T-cell (primary cell): ENCODE measurements around the gene CHD9NB. TPM values are rescaled to one million over a fixed set of nuclear protein-coding genes. Genes with fewer than 3 reads are reported as not detected.
A peak's percentile ranks its signal among the peaks of the same experiment; 100 is the strongest.
"Not testable (repeated sequence)": the region's sequence is repeated elsewhere in the genome, so short reads cannot be mapped to it uniquely, and the experiment has no call there.

ENCODE experiments used
- ATAC-seq, 4 experiments: fragments of 200-7000 bp in 3 of 4; fragments of 150-1000 bp in 1 of 4; cut with Tn5 transposase; replicated peaks in 1 of 4; 1 replicate in 3 of 4; 2 replicates in 1 of 4; pipeline ENCODE4 v1.10.0; 2021; ENCODE audit warnings: moderate library complexity in 3 of 4, mild to moderate bottlenecking in 2 of 4, moderate number of reproducible peaks in 1 of 4
- CTCF ChIA-PET, 2 donors: fragments of 300-600 bp; sonication (Branson Sonifier 250); formaldehyde crosslinking; loops; one replicate each; lab custom pipeline; 2022; ENCODE audit warnings: antibody characterized with exemption in 2 of 2; lab: Charles Lee
- POLR2A ChIA-PET, 2 donors: fragments of 300-600 bp; sonication (Branson Sonifier 250); formaldehyde crosslinking; loops; one replicate each; lab custom pipeline; 2022; ENCODE audit warnings: antibody characterized with exemption in 2 of 2; lab: Charles Lee
- DNase-seq, 35 experiments: peaks; one replicate each; pipeline versions ENCODE4 v3.0.0 to v3.0.0-alpha.2; 2013 to 2023
- H3K27ac ChIP-seq: one replicate; pipeline ENCODE4 v1.5.1; 2013; ENCODE audit warnings: low read length
- H3K27me3 ChIP-seq, 2 experiments: replicated peaks in 1 of 2; 1 replicate in 1 of 2; 2 replicates in 1 of 2; pipeline versions ENCODE4 v1.6.1 to v1.7.0; 2013; ENCODE audit warnings: low read length in 1 of 2, mixed read lengths in 1 of 2; ENCODE audit not compliant: control insufficient read depth in 2 of 2, insufficient read depth in 2 of 2; ENCODE audit errors: extremely low read depth in 1 of 2
- H3K36me3 ChIP-seq, 2 donors: 1 replicate in 1 of 2; 2 replicates in 1 of 2; pipeline versions ENCODE4 v1.6.1 to v1.7.0; 2013; ENCODE audit warnings: low read length in 1 of 2; ENCODE audit not compliant: control insufficient read depth in 2 of 2, insufficient read depth in 1 of 2; ENCODE audit errors: extremely low read depth in 1 of 2
- H3K4me1 ChIP-seq, 2 experiments: 1 replicate in 1 of 2; 2 replicates in 1 of 2; pipeline versions ENCODE4 v1.6.1 to v1.7.0; 2013; ENCODE audit warnings: low read length in 2 of 2, mixed read lengths in 1 of 2; ENCODE audit not compliant: insufficient read depth in 2 of 2, control insufficient read depth in 1 of 2; ENCODE audit errors: extremely low read depth in 1 of 2
- H3K4me3 ChIP-seq, 2 donors: 1 replicate in 1 of 2; 2 replicates in 1 of 2; pipeline versions ENCODE4 v1.5.1 to v1.7.0; 2013; ENCODE audit warnings: mild to moderate bottlenecking in 2 of 2, low read length in 1 of 2, moderate library complexity in 1 of 2; ENCODE audit not compliant: control insufficient read depth in 1 of 2; ENCODE audit errors: extremely low read depth in 1 of 2
- H3K9me3 ChIP-seq: 2 replicates; pipeline ENCODE4 v1.7.0; 2013
- H3K27ac Mint-ChIP-seq, 2 donors: one replicate each; pipeline ENCODE4 v1.8.0; 2020 to 2021; ENCODE audit warnings: mild to moderate bottlenecking in 2 of 2, mixed read lengths in 2 of 2
- H3K27me3 Mint-ChIP-seq, 2 donors: one replicate each; pipeline ENCODE4 v1.8.0; 2021 to 2022; ENCODE audit warnings: mixed read lengths in 2 of 2
- H3K36me3 Mint-ChIP-seq: one replicate; pipeline ENCODE4 v1.8.0; 2021; ENCODE audit warnings: mixed read lengths
- H3K4me1 Mint-ChIP-seq, 3 donors: one replicate each; pipeline ENCODE4 v1.8.0; 2020 to 2022; ENCODE audit warnings: mixed read lengths in 3 of 3, mild to moderate bottlenecking in 1 of 3
- H3K4me3 Mint-ChIP-seq, 3 donors: one replicate each; pipeline ENCODE4 v1.8.0; 2020 to 2022; ENCODE audit warnings: mild to moderate bottlenecking in 3 of 3, mixed read lengths in 3 of 3, moderate library complexity in 3 of 3
- H3K9me3 Mint-ChIP-seq, 3 donors: one replicate each; pipeline ENCODE4 v1.8.0; 2020 to 2022; ENCODE audit warnings: mixed read lengths in 3 of 3
- WGBS: methylation state at CpG from one replicate; pipeline ENCODE4 v1.1.5; 2013; ENCODE audit warnings: missing lambda C conversion rate; ENCODE audit not compliant: insufficient coverage; 5-methylcytosine and 5-hydroxymethylcytosine counted together
- total RNA-seq, 35 experiments: library from RNA in 6 of 35; stranded (reverse) in 6 of 35; fragments of 120-200 nt in 1 of 35; gene quantifications; one replicate each; pipeline versions ENCODE4 v1.2.1 to v1.2.4 and lab custom pipeline; 2013 to 2026

CHD9NB gene
- total RNA-seq, 5 donors from 2014 or later (not counting 1 experiment from before 2014, with no cell fraction given): not detected

DNA sequence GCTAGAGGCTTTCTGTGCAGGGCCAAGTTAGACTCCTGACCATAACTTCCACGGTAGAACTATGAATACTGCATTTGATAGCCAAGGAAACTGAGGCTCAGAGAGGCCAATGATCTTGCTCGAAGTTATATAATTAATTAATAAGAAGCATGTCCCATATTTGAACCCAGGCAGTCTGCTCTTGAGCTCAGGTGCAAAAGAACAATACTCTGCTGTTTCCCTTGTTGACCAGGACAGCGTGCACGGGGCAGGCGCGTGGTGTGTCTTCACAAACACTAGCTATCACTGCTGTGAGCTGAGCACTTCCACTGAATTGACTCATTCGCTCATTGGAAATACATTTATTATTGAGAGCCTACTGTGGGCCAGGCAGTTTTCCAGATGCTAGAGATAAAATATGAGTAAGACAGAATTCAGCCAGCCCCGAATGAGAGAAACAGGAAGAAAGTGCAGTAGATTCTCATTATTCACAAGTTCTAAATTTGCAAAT lies 3.7 kb upstream of the CHD9NB start:
- Histone ChIP-seq H3K4me3 (no peak overlapping the region), H3K36me3 (no peaks in the 10 kb centered on the region), H3K27ac (no peak overlapping the region), H3K27me3 (peaks cover 0 to 14% of the 10 kb centered on the region in 2 experiments), H3K9me3 (no peaks in the 10 kb centered on the region), H3K4me1 (peaks cover 5 to 29% of the 10 kb centered on the region in 2 experiments)
- H3K4me1 Mint-ChIP-seq: peaks cover 19 to 30% (median 26%) of the 10 kb centered on the region in 3 donors
- no peak overlapping the region for H3K27ac Mint-ChIP-seq
- no peaks in the 10 kb centered on the region for H3K36me3 Mint-ChIP-seq
- ChIA-PET CTCF (interaction anchor here (0.5 to 0.7 kb wide), 4 partner anchors 72 to 768 kb away, joined by 3 to 5 read pairs (median 4); no protein-coding TSS in a partner anchor), POLR2A (interaction anchor here in 1 of 2 donors (0.6 to 1.0 kb wide), 2 partner anchors 84 to 178 kb away, joined by 4 to 5 read pairs; no protein-coding TSS in a partner anchor)
- H3K9me3 Mint-ChIP-seq: no peaks in the 10 kb centered on the region
- ATAC-seq: no peak
- H3K4me3 Mint-ChIP-seq: peak overlapping the region in 2 of 3 donors; percentile 45 to 88
- H3K27me3 Mint-ChIP-seq: peaks cover 0 to 5% of the 10 kb centered on the region in 2 donors
- WGBS: 96% methylated on average over 5 of the region's 8 CpGs
- no peak for DNase-seq

DNA sequence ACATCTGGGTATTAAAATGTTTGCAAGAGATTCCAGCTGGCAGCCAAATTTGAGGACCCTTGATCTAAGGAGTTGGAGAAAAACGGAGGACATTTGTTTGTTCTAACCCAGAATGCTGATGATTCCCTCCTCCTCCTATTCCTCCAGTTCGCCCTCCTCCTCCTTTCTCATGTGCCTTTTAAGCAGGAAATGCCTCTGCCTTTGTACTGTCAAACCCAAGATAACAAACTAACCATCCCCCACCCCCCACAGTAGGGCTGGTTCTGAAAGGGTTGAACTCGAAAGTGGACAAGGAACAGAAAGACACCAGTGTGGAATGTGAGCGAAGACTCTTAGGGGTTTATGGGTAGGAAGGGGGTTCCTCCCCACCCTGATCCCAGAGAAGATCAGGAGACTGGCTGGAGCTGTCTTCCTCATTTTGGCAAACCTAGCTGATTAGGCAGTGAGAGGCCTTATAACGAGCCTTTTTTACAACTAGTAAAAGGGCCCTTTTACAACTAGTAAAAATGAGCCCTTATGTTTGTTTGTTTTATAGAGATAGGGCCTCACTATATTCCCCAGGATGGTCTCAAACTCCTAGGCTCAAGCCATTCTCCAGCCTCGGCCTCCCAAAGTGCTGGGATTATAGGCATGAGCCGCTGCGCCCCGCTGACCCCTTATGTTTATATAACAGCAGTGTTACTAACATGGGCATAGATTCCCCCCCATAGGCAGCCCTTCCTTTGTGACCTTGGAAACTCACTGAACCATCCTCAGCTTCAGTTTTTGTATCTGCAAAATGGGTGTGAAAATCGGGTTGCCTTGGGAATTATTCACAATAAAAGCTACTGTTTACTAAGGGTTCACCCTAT lies 3.1 kb upstream of the CHD9NB start:
- WGBS: 93% methylated on average over 3 of the region's 10 CpGs
- ChIA-PET CTCF (interaction anchor here (0.6 to 2.2 kb wide), 16 partner anchors 44 to 1619 kb away, joined by 3 to 13 read pairs (median 3); no protein-coding TSS in a partner anchor), POLR2A (interaction anchor here in 1 of 2 donors (0.6 kb wide), 1 partner anchor 179 kb away, joined by 5 read pairs; no protein-coding TSS in a partner anchor)
- peak overlapping the region; percentile 46 to 64 for H3K27ac Mint-ChIP-seq
- H3K36me3 ChIP-seq: no peaks in the 10 kb centered on the region
- H3K4me3 ChIP-seq: peak overlapping the region; percentile 88 to 89
- no peaks in the 10 kb centered on the region for H3K36me3 Mint-ChIP-seq
- H3K9me3 Mint-ChIP-seq: no peaks in the 10 kb centered on the region
- peaks cover 0 to 5% of the 10 kb centered on the region in 2 donors for H3K27me3 Mint-ChIP-seq
- peaks cover 0 to 14% of the 10 kb centered on the region in 2 experiments for H3K27me3 ChIP-seq
- H3K27ac ChIP-seq: peak overlapping the region; percentile 57
- no peaks in the 10 kb centered on the region for H3K9me3 ChIP-seq
- peaks cover 5 to 26% of the 10 kb centered on the region in 2 experiments for H3K4me1 ChIP-seq
- H3K4me3 Mint-ChIP-seq: peak overlapping the region; percentile 79 to 88 (median 85)
- DNase-seq (peak in 4 of 35 experiments; percentile 6 to 17 (median 10)), ATAC-seq (no peak)
- peaks cover 14 to 25% (median 22%) of the 10 kb centered on the region in 3 donors for H3K4me1 Mint-ChIP-seq

DNA sequence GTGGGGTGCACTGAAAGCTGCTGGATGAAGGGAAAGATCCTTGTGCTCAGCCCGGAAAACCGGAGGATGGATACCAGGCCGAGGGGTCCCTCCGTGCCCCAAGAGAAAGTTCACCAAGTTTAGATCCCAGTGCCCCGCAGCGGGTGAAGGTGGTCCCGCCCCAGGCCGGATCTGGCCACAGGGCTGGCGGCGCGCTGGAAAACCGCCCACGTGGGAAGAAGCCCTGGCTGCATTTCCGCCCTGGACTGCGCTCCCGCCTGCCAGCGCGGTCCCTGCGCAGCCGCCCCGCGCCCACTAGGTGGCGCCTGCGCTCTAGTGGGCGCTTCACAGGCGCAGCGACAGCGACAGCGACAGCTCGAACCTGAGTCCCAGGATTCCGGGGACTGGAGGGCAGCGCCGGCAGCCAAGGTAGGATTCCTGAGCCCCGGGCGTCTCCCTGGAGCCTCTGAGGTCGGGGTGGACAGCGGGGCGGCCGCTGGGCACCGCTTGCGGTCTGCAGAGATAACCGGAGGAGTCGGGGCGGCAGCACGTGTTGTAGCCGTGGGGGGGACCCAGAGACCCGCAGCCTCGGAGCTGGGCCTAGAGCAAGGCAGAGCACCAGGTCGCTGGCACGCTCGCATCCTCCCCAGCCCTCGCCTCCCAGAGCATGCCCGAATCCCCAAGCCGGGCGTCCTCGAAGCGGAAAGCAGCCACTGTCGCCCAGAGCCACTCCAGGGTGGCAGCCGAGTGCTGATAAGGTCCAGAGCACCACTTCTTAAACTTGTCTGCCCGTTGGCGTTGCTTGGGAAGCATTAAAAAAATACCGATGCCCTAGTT lies 2.2 kb upstream of the CHD9NB start, which contains the start of gene CHD9:
Gene CHD9, plus strand, starts transcription at position 322 of the 816 bp plus-strand sequence. CDS start 101,099 bp downstream, outside the sequence.
- ATAC-seq (peak; percentile 93 to 95 (median 94)), DNase-seq (peak; percentile 39 to 87 (median 64))
- H3K27ac Mint-ChIP-seq: peak within 1 kb of the TSS; percentile 64 to 65
- H3K4me1 ChIP-seq: peaks cover 5 to 26% of the 10 kb centered on the region in 2 experiments
- H3K4me3 Mint-ChIP-seq: peak within 1 kb of the TSS; percentile 79 to 88 (median 85)
- H3K36me3 ChIP-seq: no peaks in the 10 kb centered on the region
- H3K4me1 Mint-ChIP-seq: peaks cover 14 to 25% (median 22%) of the 10 kb centered on the region in 3 donors
- peaks cover 0 to 5% of the 10 kb centered on the region in 2 donors for H3K27me3 Mint-ChIP-seq
- no peaks in the 10 kb centered on the region for H3K36me3 Mint-ChIP-seq
- no peaks in the 10 kb centered on the region for H3K9me3 Mint-ChIP-seq
- peaks cover 0 to 14% of the 10 kb centered on the region in 2 experiments for H3K27me3 ChIP-seq
- no peaks in the 10 kb centered on the region for H3K9me3 ChIP-seq
- ChIA-PET POLR2A (no interaction called here), CTCF (interaction anchor here (0.6 to 2.2 kb wide), 18 partner anchors 45 to 1620 kb away, joined by 3 to 13 read pairs (median 3); no protein-coding TSS in a partner anchor)
- WGBS: under 1% methylated on average over 58 of the region's 62 CpGs
- H3K27ac ChIP-seq: peak within 1 kb of the TSS; percentile 57
- peak within 1 kb of the TSS; percentile 88 to 89 for H3K4me3 ChIP-seq

DNA sequence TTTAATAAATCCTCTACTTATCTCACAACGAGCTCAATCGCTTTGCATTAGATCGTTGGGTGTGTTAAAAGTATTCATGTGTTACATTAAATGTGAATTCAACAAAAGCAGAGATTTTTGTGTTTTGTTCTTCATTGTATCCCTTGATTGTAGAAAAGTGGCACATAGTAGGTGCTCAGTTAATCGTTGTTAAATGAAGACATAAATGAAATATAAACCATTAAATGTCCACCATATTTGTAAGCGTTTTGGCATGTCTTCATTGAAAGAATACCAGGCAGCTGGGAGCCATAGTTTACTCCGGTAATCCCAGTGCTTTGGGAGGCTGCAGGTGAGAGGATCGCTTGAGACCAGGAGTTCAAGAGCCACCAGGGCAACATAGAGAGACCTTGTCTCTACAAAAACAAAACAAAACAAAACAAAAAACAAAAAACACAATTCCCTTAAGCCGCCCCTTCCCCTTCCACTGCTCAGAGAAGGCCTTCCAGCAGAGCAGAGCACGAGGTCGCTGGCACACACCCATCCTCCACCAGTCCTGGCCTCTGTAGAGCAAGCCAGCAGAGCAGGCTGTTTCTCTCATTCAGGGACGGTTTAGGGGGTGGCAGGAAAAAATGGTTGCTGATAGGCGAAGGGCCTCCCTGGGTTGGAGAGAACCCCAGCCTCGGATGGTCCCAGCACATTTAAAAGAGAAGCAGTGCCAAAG lies 1.4 kb upstream of the CHD9NB start:
- Mint-ChIP-seq H3K27me3 (peaks cover 0 to 5% of the 10 kb centered on the region in 2 donors), H3K36me3 (no peaks in the 10 kb centered on the region), H3K27ac (peak overlapping the region; percentile 61 to 65), H3K9me3 (no peaks in the 10 kb centered on the region), H3K4me3 (peak overlapping the region; percentile 79 to 88 (median 85)), H3K4me1 (peaks cover 14 to 25% (median 22%) of the 10 kb centered on the region in 3 donors)
- ATAC-seq (peak; percentile 14 to 29 (median 22)), DNase-seq (peak in 5 of 35 experiments; percentile 1 to 22 (median 5))
- H3K4me3 ChIP-seq: peak overlapping the region; percentile 88 to 89
- CTCF ChIA-PET: interaction anchor here (1.0 to 2.2 kb wide), 11 partner anchors 13 to 229 kb away, joined by 3 to 13 read pairs (median 4); no protein-coding TSS in a partner anchor
- peaks cover 0 to 14% of the 10 kb centered on the region in 2 experiments for H3K27me3 ChIP-seq
- WGBS: 44% methylated on average over 4 of the region's 13 CpGs
- peaks cover 5 to 26% of the 10 kb centered on the region in 2 experiments for H3K4me1 ChIP-seq
- POLR2A ChIA-PET: no interaction called here
- H3K36me3 ChIP-seq: no peaks in the 10 kb centered on the region
- no peak overlapping the region for H3K27ac ChIP-seq
- H3K9me3 ChIP-seq: no peaks in the 10 kb centered on the region

DNA sequence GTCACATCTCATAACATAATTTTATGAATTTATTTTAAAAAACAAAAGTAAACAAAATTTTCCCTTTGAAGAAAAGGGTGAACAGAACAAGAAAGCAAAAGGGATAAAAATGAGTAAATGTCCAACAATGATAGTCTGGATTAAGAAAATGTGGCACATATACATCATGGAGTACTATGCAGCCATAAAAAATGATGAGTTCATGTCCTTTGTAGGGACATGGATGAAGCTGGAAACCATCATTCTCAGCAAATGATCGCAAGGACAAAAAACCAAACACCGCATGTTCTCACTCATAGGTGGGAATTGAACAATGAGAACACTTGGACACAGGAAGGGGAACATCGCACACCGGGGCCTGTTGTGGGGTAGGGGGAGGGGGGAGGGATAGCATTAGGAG lies 1.4 kb downstream of the CHD9NB start:
- H3K9me3 ChIP-seq, DNase-seq, H3K4me3 Mint-ChIP-seq, H3K36me3 ChIP-seq, H3K27me3 Mint-ChIP-seq, POLR2A ChIA-PET, H3K36me3 Mint-ChIP-seq, H3K9me3 Mint-ChIP-seq, H3K27ac Mint-ChIP-seq, H3K4me3 ChIP-seq, ATAC-seq, H3K27ac ChIP-seq: not testable (repeated sequence)
- CTCF ChIA-PET: interaction anchor here in 1 of 2 donors (0.6 kb wide), 1 partner anchor 398 kb away, joined by 4 read pairs; no protein-coding TSS in a partner anchor
- peaks cover 5 to 19% of the 10 kb centered on the region in 2 experiments for H3K4me1 ChIP-seq
- WGBS: no CpG with 5 or more reads among the region's 4 CpGs
- H3K4me1 Mint-ChIP-seq: peaks cover 13 to 15% (median 14%) of the 10 kb centered on the region in 3 donors
- H3K27me3 ChIP-seq: peaks cover 0 to 14% of the 10 kb centered on the region in 2 experiments
